Measurements from ENCODE around the gene WDR37. TPM values are rescaled to one million over a fixed set of nuclear protein-coding genes. Genes with fewer than 3 reads are reported as not detected.
"Not testable (repeated sequence)": the region's sequence is repeated elsewhere in the genome, so short reads cannot be mapped to it uniquely, and the experiment has no call there.

WDR37 gene
- 22.3 and 32.1 TPM in 2 replicates for total RNA-seq

GRCh38 chr10:1056326-1057105, at the start of gene WDR37:
TSS of gene WDR37 (plus strand) at chr10:1056385. CDS start at chr10:1072156, 15,771 bp downstream.
- DNase-seq (ENCODE audit: low read depth, low spot score): peak; percentile 67

- no peak for DNase-seq (ENCODE audit: low read depth, low spot score)
These were observed 49.6 kb upstream of the WDR37 start for GRCh38 chr10:1006573-1006972.

GRCh38 chr10:1007583-1007982, 48.6 kb upstream of the WDR37 start:
- DNase-seq (ENCODE audit: low read depth, low spot score): no peak

GRCh38 chr10:1009071-1009494, 47.1 kb upstream of the WDR37 start:
- no peak for DNase-seq (ENCODE audit: low read depth, low spot score)

GRCh38 chr10:1009947-1010346, 46.2 kb upstream of the WDR37 start:
- DNase-seq (ENCODE audit: low read depth, low spot score): not testable (repeated sequence)

- no peak for DNase-seq (ENCODE audit: low read depth, low spot score)
These were observed 45.5 kb upstream of the WDR37 start for GRCh38 chr10:1010703-1011102.

- DNase-seq (ENCODE audit: low read depth, low spot score): no peak
These were observed 44.5 kb upstream of the WDR37 start for GRCh38 chr10:1011696-1012095.

GRCh38 chr10:1015688-1016087, 40.5 kb upstream of the WDR37 start:
- DNase-seq (ENCODE audit: low read depth, low spot score): no peak

- no peak for DNase-seq (ENCODE audit: low read depth, low spot score)
These were observed 36.8 kb upstream of the WDR37 start for GRCh38 chr10:1019362-1019761.

- DNase-seq (ENCODE audit: low read depth, low spot score): no peak
These were observed 35.7 kb upstream of the WDR37 start for GRCh38 chr10:1020460-1020859.

GRCh38 chr10:1020958-1021357, 35.2 kb upstream of the WDR37 start:
- no peak for DNase-seq (ENCODE audit: low read depth, low spot score)

- DNase-seq (ENCODE audit: low read depth, low spot score): no peak
These were observed 33.8 kb upstream of the WDR37 start for GRCh38 chr10:1022413-1022812.

GRCh38 chr10:1024103-1024502, 32.1 kb upstream of the WDR37 start:
- no peak for DNase-seq (ENCODE audit: low read depth, low spot score)

- DNase-seq (ENCODE audit: low read depth, low spot score): no peak
These were observed 30.5 kb upstream of the WDR37 start, which contains the start of gene IDI2 for GRCh38 chr10:1025683-1026082. TSS of gene IDI2 (minus strand) at chr10:1025859. CDS start at chr10:1024723, 1,136 bp downstream.

GRCh38 chr10:1026578-1026977, 29.6 kb upstream of the WDR37 start:
- no peak for DNase-seq (ENCODE audit: low read depth, low spot score)

- DNase-seq (ENCODE audit: low read depth, low spot score): no peak
These were observed 26.3 kb upstream of the WDR37 start for GRCh38 chr10:1029838-1030237.

- DNase-seq (ENCODE audit: low read depth, low spot score): no peak
These were observed 22.6 kb upstream of the WDR37 start for GRCh38 chr10:1033601-1034000.

GRCh38 chr10:1034758-1035157, 21.4 kb upstream of the WDR37 start:
- DNase-seq (ENCODE audit: low read depth, low spot score): no peak

- no peak for DNase-seq (ENCODE audit: low read depth, low spot score)
These were observed 21.0 kb upstream of the WDR37 start for GRCh38 chr10:1035201-1035600.

GRCh38 chr10:1036341-1036791, 19.8 kb upstream of the WDR37 start:
- no peak for DNase-seq (ENCODE audit: low read depth, low spot score)

GRCh38 chr10:1037098-1037497, 19.1 kb upstream of the WDR37 start:
- no peak for DNase-seq (ENCODE audit: low read depth, low spot score)

- DNase-seq (ENCODE audit: low read depth, low spot score): not testable (repeated sequence)
These were observed 17.4 kb upstream of the WDR37 start for GRCh38 chr10:1038769-1039168.

- no peak for DNase-seq (ENCODE audit: low read depth, low spot score)
These were observed 16.1 kb upstream of the WDR37 start for GRCh38 chr10:1040133-1040532.
